Femur (tissue), 1 donor: Measurements from ENCODE around the gene ENTREP1.
"Not testable (repeated sequence)": the region's sequence is repeated elsewhere in the genome, so short reads cannot be mapped to it uniquely, and the experiment has no call there.

ENCODE experiments used
- DNase-seq: peaks from one replicate; pipeline ENCODE4 v3.0.0-alpha.2; 2017

ENTREP1 gene

GRCh38 chr9:69420611-69421270 is 95.7 kb downstream of the ENTREP1 start:
- DNase-seq = no peak

GRCh38 chr9:69421908-69422801 is 97.1 kb downstream of the ENTREP1 start:
- DNase-seq = peak; percentile 70

GRCh38 chr9:69425136-69425801 is 100.3 kb downstream of the ENTREP1 start:
- DNase-seq = no peak

- no peak for DNase-seq
Measured at GRCh38 chr9:69427286-69427685, 102.3 kb downstream of the ENTREP1 start.

DNA sequence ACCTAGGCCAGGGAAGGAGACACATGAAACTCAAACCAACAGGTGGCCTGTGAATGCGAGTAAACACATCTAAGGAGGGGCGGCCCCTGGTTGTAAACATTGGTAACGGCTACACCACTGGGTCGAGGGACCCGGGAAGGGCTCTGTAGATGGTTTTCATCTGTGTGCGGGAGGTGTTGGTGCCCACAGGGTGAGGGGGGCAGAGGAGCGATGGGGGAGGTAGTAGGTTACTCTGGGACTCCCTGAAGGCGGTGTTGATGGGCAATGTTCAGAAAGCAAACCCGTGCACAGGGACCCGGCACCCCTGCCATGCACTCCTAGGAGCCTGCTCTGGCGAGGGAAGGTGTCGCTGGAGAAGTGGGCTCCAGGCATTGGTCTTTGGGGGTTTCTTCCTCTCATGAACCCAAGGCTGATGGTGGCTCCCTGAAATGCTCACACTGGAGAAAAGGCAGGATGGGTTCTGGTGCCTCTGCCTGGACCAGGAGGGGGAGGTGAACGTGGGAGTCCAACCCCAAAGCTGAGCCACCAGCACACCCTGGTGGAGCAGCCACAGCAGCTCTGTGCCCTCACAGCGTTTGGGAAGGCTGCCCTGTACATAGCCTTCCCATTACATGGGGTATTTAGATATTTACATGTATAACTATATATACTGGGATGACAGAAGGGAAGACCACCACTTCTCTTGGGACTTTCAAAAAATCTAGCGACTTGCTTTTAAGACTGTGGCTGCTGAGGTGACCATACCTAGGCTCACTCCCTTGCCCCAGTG is 103.2 kb downstream of the ENTREP1 start:
- no peak for DNase-seq

- no peak for DNase-seq
Measured at GRCh38 chr9:69429281-69429680, 104.3 kb downstream of the ENTREP1 start.

DNA sequence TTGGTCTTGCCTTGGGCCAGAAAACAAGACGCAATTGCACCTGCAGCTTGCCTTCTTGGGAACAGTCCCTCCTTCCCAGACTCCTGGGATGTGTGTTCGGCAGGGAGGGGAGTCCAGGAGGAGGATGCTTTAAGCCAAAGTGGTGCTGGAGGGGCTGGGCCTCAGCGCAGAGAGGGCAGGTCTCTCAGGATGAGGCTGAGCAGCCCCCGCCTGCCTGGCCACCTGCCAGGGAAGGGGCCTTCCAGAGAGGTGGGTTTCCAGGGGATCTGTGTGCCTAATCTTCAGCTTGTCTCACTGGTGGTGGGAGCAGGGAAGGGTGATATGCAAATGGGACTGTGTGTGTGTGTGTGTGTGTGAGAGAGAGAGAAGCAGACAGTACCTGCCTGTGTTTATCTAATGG is 105.2 kb downstream of the ENTREP1 start:
- DNase-seq = no peak

DNA sequence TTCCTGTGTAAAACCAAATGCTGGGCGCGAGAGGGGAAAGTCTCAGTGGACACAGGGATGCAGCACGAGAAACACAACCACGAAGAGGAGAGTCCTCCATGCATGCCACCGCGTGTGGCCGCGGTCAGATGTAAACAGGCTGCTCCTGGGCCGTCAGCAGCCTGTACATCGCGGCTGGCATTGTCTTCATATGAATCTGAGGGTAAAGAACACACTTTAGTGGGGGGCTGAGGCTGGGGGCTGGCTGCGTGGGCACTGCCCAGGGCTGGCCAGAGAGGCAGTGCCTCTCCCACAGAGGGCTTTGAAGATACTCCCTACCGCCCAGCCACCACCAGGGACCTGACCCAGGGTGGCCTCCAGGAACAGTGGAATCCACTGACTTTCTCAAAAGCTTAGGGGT is 106.2 kb downstream of the ENTREP1 start:
- DNase-seq = no peak

GRCh38 chr9:69431777-69432176 is 106.8 kb downstream of the ENTREP1 start:
- no peak for DNase-seq

DNA sequence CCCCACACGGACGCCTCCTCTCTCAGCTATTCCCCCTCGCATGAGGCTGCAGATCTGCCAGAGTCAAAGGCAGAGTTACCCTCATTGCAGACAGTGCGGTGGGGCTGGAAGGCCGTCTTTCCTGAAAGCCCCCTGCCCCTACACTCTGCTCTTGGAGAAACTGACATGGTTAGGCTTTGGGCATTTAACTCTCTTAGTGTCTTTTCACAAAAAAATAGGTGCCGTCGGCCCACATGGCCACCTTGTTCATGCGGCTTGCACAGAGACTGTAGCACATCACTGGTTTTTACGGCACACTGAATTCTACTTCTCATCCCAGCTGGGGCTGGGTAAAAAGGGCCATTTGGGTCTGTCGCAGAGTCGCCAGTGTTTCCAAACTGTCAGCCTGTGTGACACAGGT is 107.6 kb downstream of the ENTREP1 start:
- DNase-seq = no peak

- no peak for DNase-seq
Measured at GRCh38 chr9:69433392-69433791, 108.4 kb downstream of the ENTREP1 start.

DNA sequence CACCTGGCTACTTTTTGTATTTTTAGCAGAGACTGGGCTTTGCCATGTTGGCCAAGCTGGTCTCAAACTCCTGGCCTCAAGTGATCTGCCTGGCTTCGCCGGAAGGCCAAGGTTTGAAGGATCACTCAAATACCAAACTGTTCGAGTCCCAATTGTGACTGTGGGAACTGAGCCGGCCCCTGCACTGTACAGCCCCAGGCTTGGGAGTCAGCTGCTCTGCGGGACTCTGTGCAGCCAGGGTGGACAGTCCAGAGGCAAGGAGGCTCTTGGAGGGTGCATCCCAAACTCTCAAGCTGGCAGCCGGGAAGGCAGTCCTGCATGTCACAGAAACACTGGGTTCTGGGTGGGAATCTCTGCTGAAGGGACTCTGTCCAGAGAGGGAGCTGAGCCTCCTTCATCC is 109.0 kb downstream of the ENTREP1 start:
- DNase-seq = no peak

GRCh38 chr9:69439654-69440053 is 114.6 kb downstream of the ENTREP1 start:
- DNase-seq = not testable (repeated sequence)

DNA sequence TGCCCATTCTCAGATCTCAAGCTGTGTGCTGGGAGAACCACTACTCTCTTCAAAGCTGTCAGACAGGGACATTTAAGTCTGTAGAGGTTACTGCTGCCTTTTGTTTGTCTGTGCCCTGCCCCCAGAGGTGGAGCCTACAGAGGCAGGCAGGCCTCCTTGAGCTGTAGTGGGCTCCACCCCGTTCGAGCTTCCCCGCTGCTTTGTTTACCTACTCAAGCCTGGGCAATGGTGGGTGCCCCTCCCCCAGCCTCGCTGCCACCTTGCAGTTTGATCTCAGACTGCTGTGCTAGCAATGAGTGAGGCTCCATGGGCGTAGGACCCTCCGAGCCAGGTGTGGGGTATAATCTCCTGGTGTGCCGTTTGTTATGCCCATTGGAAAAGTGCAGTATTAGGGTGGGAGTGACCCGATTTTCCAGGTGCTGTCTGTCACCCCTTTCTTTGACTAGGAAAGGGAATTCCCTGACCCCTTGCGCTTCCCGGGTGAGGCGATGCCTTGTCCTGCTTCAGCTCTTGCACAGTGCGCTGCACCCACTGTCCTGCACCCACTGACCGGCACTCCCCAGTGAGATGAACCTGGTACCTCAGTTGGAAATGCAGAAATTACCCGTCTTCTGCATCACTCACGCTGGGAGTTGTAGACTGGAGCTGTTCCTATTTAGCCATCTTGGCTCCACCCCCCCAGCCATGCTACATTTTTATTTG is 115.4 kb downstream of the ENTREP1 start:
- DNase-seq = not testable (repeated sequence)
